Trophoblast cell (in vitro differentiated cells and primary cell): ENCODE results near the gene SPATA21.
A peak's percentile ranks its signal among the peaks of the same experiment; 100 is the strongest.

Experiments used
- DNase-seq, 2 donors: peaks; one replicate each; pipeline ENCODE4 v3.0.0-alpha.2; 2016
- H2AFZ ChIP-seq: 2 replicates; pipeline ENCODE4 v1.6.1; 2013; ENCODE audit warnings: low read length, moderate library complexity, mild to moderate bottlenecking; ENCODE audit not compliant: insufficient read depth, poor library complexity
- H2AK5ac ChIP-seq: 2 replicates; pipeline ENCODE4 v1.6.1; 2013; ENCODE audit warnings: mild to moderate bottlenecking, low read length
- H2BK120ac ChIP-seq: 2 replicates; pipeline ENCODE4 v1.6.1; 2013; ENCODE audit warnings: low read length, mild to moderate bottlenecking, moderate library complexity; ENCODE audit not compliant: insufficient read depth, poor library complexity
- H2BK12ac ChIP-seq: 2 replicates; pipeline ENCODE4 v1.6.1; 2013; ENCODE audit warnings: mild to moderate bottlenecking, low read length, moderate library complexity
- H2BK5ac ChIP-seq: 2 replicates; pipeline ENCODE4 v1.6.1; 2013; ENCODE audit warnings: low read length, low read depth, moderate library complexity, mild to moderate bottlenecking; ENCODE audit not compliant: poor library complexity
- H3K14ac ChIP-seq: 2 replicates; pipeline ENCODE4 v1.6.1; 2013; ENCODE audit warnings: mild to moderate bottlenecking, low read length
- H3K18ac ChIP-seq: 2 replicates; pipeline ENCODE4 v1.6.1; 2013; ENCODE audit warnings: mild to moderate bottlenecking, low read length
- H3K23ac ChIP-seq: 2 replicates; pipeline ENCODE4 v1.6.1; 2013; ENCODE audit warnings: low read length
- H3K27ac ChIP-seq: 2 replicates; pipeline ENCODE4 v1.5.1; 2013; ENCODE audit warnings: low read depth, mild to moderate bottlenecking, inconsistent platforms, low read length, moderate library complexity
- H3K27me3 ChIP-seq: 2 replicates; pipeline ENCODE4 v1.6.1; 2013; ENCODE audit warnings: inconsistent platforms, mild to moderate bottlenecking, low read length, moderate library complexity; ENCODE audit not compliant: insufficient read depth
- H3K36me3 ChIP-seq, 2 experiments: 1 replicate in 1 of 2; 2 replicates in 1 of 2; pipeline ENCODE4 v1.6.1; 2013; ENCODE audit warnings: low read length in 2 of 2, mild to moderate bottlenecking in 2 of 2, moderate library complexity in 1 of 2; ENCODE audit not compliant: insufficient read depth in 2 of 2, control insufficient read depth in 1 of 2
- H3K4ac ChIP-seq: 2 replicates; pipeline ENCODE4 v1.6.1; 2013; ENCODE audit warnings: low read depth, mild to moderate bottlenecking, low read length, moderate library complexity
- H3K4me1 ChIP-seq, 2 experiments: 1 replicate in 1 of 2; 2 replicates in 1 of 2; pipeline ENCODE4 v1.6.1; 2013; ENCODE audit warnings: low read length in 2 of 2, mild to moderate bottlenecking in 2 of 2, moderate library complexity in 1 of 2; ENCODE audit not compliant: insufficient read depth in 2 of 2, control insufficient read depth in 1 of 2
- H3K4me2 ChIP-seq: 2 replicates; pipeline ENCODE4 v1.6.1; 2013; ENCODE audit warnings: inconsistent platforms, mild to moderate bottlenecking, low read length, moderate library complexity
- H3K4me3 ChIP-seq: 2 replicates; pipeline ENCODE4 v1.5.1; 2013; ENCODE audit warnings: mild to moderate bottlenecking, low read depth, low read length, inconsistent platforms
- H3K79me1 ChIP-seq: one replicate; pipeline ENCODE4 v1.6.1; 2013; ENCODE audit warnings: low read length
- H3K79me2 ChIP-seq: 2 replicates; pipeline ENCODE4 v1.6.1; 2013; ENCODE audit warnings: low read length, mild to moderate bottlenecking; ENCODE audit not compliant: control insufficient read depth, insufficient read depth, poor library complexity
- H3K9ac ChIP-seq: 2 replicates; pipeline ENCODE4 v1.6.1; 2013; ENCODE audit warnings: mild to moderate bottlenecking, low read length
- H3K9me3 ChIP-seq: 2 replicates; pipeline ENCODE4 v1.6.1; 2013; ENCODE audit warnings: low read depth, mild to moderate bottlenecking, control low read depth, inconsistent platforms, low read length; ENCODE audit not compliant: insufficient read depth
- H4K12ac ChIP-seq: 2 replicates; pipeline ENCODE4 v1.6.1; 2013; ENCODE audit warnings: low read depth, mild to moderate bottlenecking, low read length, moderate library complexity
- H4K8ac ChIP-seq: 2 replicates; pipeline ENCODE4 v1.6.1; 2013; ENCODE audit warnings: low read depth, mild to moderate bottlenecking, low read length, moderate library complexity
- H4K91ac ChIP-seq: one replicate; pipeline ENCODE4 v1.6.1; 2013; ENCODE audit warnings: low read depth, mild to moderate bottlenecking, low read length, moderate library complexity
- WGBS: extraction: QIAGEN DNeasy Blood & Tissue Kit; methylation state at CpG from one replicate; pipeline ENCODE4 v1.1.7; 2013; ENCODE audit warnings: missing lambda C conversion rate; ENCODE audit not compliant: insufficient read length, insufficient coverage; ENCODE audit errors: extremely low coverage; 5-methylcytosine and 5-hydroxymethylcytosine counted together

The SPATA21 gene

DNA sequence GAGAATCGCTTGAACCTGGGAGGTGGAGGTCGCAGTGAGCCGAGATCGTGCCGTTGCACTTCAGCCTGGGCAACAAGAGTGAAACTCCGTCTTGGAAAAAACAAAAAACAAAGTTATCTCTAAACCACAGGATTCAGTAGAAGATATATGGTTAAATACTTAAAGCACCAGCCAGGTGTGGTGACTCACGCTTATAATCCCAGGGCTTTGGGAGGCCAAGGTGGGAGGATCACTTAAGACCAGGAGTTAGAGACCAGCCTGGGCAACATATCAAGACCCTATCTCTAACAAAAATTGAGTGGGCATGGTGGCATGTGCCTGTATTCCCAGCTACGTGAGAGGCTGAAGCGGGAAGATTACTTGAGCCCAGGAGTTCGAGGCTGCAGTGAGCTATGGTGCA lies 8.9 kb upstream of the SPATA21 start:
- Histone ChIP-seq H3K4ac (no peak overlapping the region), H2AK5ac (no peak overlapping the region), H2BK12ac (no peak overlapping the region), H3K23ac (no peak overlapping the region), H2AFZ (no peak overlapping the region), H3K79me2 (peaks cover 2% of the 10 kb centered on the region), H2BK5ac (no peak overlapping the region), H3K9ac (no peak overlapping the region), H4K12ac (no peak overlapping the region), H3K36me3 (peaks cover 71 to 73% of the 10 kb centered on the region in 2 experiments), H3K27ac (no peak overlapping the region), H3K14ac (no peak overlapping the region), H4K8ac (no peak overlapping the region), H3K4me3 (no peak overlapping the region), H3K4me1 (peaks cover 0 to 3% of the 10 kb centered on the region in 2 experiments), H3K18ac (no peak overlapping the region), H3K79me1 (peaks cover 1% of the 10 kb centered on the region), H3K4me2 (no peak overlapping the region), H2BK120ac (no peak overlapping the region), H4K91ac (no peak overlapping the region), H3K27me3 (no peaks in the 10 kb centered on the region), H3K9me3 (no peaks in the 10 kb centered on the region)
- DNase-seq = peak; percentile 50 to 52
- no CpG with 5 or more reads among the region's 10 CpGs for WGBS

DNA sequence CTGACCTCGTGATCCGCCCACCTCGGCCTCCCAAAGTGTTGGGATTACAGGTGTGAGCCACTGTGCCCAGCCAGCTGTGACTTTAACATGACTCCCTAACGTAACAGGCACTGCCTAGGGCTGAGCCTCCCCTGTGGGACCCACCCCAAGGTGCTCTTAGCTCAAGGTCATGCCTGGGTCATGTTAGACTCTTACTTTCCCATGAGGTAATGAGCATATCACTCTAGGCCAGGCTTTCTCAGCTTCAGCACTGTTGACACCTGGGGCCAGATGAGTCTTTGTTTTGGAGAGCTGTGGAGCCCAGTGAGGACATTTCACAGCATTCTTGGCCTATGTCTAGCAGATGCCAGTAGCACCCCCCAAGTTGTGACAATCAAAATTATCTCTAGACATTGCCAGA lies 7.8 kb upstream of the SPATA21 start:
- no peak for DNase-seq
- H3K4me2 ChIP-seq = no peak overlapping the region
- peaks cover 2 to 5% of the 10 kb centered on the region in 2 experiments for H3K4me1 ChIP-seq

DNA sequence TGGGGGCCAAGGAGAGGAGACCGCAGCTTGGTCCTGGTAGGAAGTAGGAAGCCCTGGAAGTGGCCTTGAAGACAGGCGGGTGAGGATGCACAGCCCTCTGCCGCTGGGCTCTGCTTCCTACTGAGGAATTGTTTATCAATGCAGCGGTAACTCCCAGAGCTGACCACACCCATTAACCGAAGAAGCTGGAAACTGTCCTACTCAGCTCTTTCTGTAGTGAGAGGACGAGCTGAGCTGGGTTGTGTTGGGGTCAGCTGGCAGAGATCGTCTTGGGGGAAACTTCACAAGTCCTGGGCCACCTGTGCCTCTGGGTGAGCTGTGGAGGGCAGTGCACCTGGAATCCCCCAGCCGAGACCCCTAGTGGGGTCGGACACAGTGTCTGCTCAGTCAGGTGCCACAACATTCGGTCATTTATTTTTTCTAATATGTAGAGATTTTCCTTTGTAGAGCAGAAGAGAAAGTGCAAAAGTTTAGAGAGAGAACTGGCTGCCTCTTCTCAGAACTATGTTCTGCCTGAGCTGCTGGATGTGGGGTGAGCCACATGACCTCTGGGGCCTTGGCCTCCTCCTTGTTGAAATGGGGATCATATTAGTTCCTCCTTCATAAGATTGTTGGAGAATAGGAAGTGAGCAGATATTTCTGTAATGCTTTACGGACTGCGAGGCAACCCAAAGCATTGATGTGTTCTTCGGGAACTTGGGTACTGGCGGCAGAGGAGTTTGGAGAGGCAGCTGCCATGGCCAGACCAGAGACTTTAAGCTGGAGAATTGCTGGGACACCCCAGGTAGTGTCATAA lies 6.9 kb upstream of the SPATA21 start:
- no peak for DNase-seq
- Histone ChIP-seq H3K4ac (no peak overlapping the region), H3K79me2 (peaks cover 9% of the 10 kb centered on the region), H3K9me3 (no peaks in the 10 kb centered on the region), H4K12ac (no peak overlapping the region), H3K4me1 (peaks cover 2 to 6% of the 10 kb centered on the region in 2 experiments), H3K27ac (no peak overlapping the region), H4K8ac (no peak overlapping the region), H3K4me2 (no peak overlapping the region), H3K4me3 (no peak overlapping the region), H2BK120ac (no peak overlapping the region), H3K18ac (no peak overlapping the region), H3K23ac (no peak overlapping the region), H2BK12ac (no peak overlapping the region), H3K36me3 (peaks cover 59 to 62% of the 10 kb centered on the region in 2 experiments), H2BK5ac (no peak overlapping the region), H2AK5ac (no peak overlapping the region), H3K27me3 (no peaks in the 10 kb centered on the region), H3K79me1 (peaks cover 9% of the 10 kb centered on the region), H3K9ac (no peak overlapping the region), H3K14ac (no peak overlapping the region), H4K91ac (no peak overlapping the region), H2AFZ (no peak overlapping the region)
- no CpG with 5 or more reads among the region's 14 CpGs for WGBS

More for the DNA sequence above, 7.8 kb upstream of the SPATA21 start:
- H2BK5ac ChIP-seq = no peak overlapping the region
- no peak overlapping the region for H2BK120ac ChIP-seq
- H3K79me1 ChIP-seq = peaks cover 9% of the 10 kb centered on the region
- no peaks in the 10 kb centered on the region for H3K9me3 ChIP-seq
- H3K27ac ChIP-seq = no peak overlapping the region
- no peak overlapping the region for H4K8ac ChIP-seq
- peaks cover 66 to 68% of the 10 kb centered on the region in 2 experiments for H3K36me3 ChIP-seq
- H2BK12ac ChIP-seq = no peak overlapping the region
- no peak overlapping the region for H3K23ac ChIP-seq
- peaks cover 9% of the 10 kb centered on the region for H3K79me2 ChIP-seq
- H4K12ac ChIP-seq = no peak overlapping the region
- no CpG with 5 or more reads among the region's 4 CpGs for WGBS
- H3K27me3 ChIP-seq = no peaks in the 10 kb centered on the region
- no peak overlapping the region for H2AFZ ChIP-seq
- no peak overlapping the region for H2AK5ac ChIP-seq
- no peak overlapping the region for H4K91ac ChIP-seq
- H3K9ac ChIP-seq = no peak overlapping the region
- no peak overlapping the region for H3K4me3 ChIP-seq
- no peak overlapping the region for H3K18ac ChIP-seq
- H3K14ac ChIP-seq = no peak overlapping the region
- no peak overlapping the region for H3K4ac ChIP-seq

DNA sequence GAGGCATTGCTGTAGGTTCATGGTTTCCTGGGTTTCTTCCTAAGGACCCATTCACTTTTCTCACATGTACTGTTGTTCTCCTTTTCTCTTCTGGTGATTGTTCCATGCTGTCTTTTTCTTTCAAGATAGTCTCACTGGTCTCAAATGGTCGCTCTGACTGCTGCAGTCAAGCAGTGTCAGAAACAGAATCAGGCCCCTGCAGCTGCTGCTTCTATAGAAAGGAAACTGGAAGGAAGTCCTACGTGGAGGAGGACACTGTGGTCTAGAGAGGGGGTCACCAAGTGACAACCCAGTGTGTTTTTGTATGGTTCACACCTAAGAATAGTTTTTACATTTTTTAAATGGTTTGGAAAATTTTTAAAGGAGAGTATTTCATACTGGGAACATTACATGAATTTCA lies 5.7 kb upstream of the SPATA21 start:
- no peak overlapping the region for H4K12ac ChIP-seq
- no peaks in the 10 kb centered on the region for H3K9me3 ChIP-seq
- DNase-seq = no peak
- H4K91ac ChIP-seq = no peak overlapping the region
- no peaks in the 10 kb centered on the region for H3K27me3 ChIP-seq
- H3K4me1 ChIP-seq = peaks cover 2 to 6% of the 10 kb centered on the region in 2 experiments
- no peak overlapping the region for H3K23ac ChIP-seq
- peaks cover 9% of the 10 kb centered on the region for H3K79me2 ChIP-seq
- H3K4ac ChIP-seq = no peak overlapping the region
- no CpG with 5 or more reads among the region's 2 CpGs for WGBS
- no peak overlapping the region for H2BK5ac ChIP-seq
- no peak overlapping the region for H3K9ac ChIP-seq
- no peak overlapping the region for H3K14ac ChIP-seq
- no peak overlapping the region for H2BK12ac ChIP-seq
- H3K18ac ChIP-seq = no peak overlapping the region
- no peak overlapping the region for H2AK5ac ChIP-seq
- no peak overlapping the region for H2BK120ac ChIP-seq
- H3K4me3 ChIP-seq = no peak overlapping the region
- no peak overlapping the region for H3K4me2 ChIP-seq
- H3K27ac ChIP-seq = no peak overlapping the region
- H4K8ac ChIP-seq = no peak overlapping the region
- H3K36me3 ChIP-seq = peaks cover 47 to 51% of the 10 kb centered on the region in 2 experiments
- no peak overlapping the region for H2AFZ ChIP-seq
- peaks cover 9% of the 10 kb centered on the region for H3K79me1 ChIP-seq
